K562 treated with DMSO at 1 percent for 12 hours (cell line): ENCODE data around the gene RAB5IF. TPM values are rescaled to one million over a fixed set of nuclear protein-coding genes. Genes with fewer than 3 reads are reported as not detected.

Source experiments
- total RNA-seq: library from RNA; unstranded; fragments of 300-600 nt; gene quantifications from 2 replicates; pipeline ENCODE4 v1.2.3, GENCODE V29; 2022; ENCODE audit not compliant: insufficient read depth

Gene RAB5IF, protein sequence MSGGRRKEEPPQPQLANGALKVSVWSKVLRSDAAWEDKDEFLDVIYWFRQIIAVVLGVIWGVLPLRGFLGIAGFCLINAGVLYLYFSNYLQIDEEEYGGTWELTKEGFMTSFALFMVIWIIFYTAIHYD
- 131 and 158 TPM in 2 replicates for total RNA-seq

DNA sequence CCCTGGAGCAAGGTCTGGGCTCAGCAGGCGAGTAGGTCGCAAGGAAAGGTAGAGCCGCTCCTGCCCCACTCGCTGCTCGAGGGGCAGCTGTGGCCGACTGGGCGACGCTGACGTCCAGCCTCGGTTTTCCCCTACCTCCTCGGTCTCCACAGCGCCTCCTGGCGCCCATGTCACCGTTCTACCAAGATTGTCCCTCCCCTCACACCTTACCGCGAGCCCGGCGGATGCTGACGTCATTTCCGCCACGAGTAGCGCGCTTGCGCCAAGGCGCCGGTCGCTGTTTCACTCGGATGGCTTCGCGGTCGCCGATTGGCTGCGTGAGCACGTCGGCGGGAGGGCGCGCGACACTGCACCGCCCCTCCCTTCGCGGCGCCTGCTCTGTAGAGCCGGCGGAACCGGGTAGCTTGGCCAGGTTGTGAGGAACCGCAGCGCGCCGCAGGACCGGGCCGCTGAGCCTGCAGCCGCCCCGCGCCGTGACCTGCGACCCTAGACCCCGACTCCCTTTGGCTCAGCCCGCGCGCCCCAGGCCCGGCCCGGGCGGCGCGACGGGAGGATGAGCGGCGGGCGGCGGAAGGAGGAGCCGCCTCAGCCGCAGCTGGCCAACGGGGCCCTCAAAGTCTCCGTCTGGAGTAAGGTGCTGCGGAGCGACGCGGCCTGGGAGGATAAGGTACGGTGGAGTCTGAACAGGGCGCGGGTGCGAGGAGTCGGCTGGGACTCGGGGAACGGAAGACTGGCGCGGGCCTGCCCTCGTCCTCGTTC, at the start of gene RAB5IF:
Gene RAB5IF (plus strand): TSS at position 381 of the 759 bp plus-strand sequence. CDS start 173 bp downstream, at position 554.

DNA sequence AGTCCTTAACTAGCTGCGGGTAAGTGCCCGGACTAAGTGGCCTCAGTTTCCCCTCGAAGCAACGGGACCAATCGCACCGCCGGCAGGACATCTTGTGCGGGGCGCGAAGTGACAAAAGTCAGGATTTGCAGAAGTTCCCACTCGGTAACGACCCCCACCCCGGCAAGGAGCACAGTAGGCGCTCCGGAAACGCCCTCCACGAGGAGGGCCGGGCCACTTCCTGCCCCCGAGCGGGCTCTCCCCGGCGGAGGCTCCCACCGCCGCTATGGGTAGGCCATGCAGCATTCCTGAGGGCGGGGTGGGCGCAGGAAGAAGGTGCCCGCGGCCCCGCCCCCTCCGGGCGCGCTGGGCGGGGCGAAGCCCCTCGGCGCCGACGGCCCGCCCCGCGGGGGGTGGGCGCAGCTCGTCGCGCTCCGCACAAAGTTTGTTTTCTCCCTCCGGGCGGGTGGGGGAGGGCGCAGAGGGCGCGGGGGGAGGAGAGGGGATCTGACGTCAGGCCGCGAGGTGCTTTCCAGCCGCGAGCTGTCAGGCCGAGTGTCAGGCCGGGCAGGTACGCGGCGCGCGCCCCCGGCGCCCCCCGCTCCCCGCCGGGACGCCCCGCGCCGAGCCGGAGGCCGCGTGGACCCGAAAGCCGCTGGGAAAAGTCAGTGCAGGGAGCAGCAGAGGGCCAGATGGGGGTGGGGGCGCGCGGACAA, 32.3 kb upstream of the RAB5IF start, which contains the start of gene TGIF2:
Gene TGIF2 (plus strand): TSS at position 495 of the 695 bp plus-strand sequence. CDS start 5,178 bp downstream, outside the sequence.

DNA sequence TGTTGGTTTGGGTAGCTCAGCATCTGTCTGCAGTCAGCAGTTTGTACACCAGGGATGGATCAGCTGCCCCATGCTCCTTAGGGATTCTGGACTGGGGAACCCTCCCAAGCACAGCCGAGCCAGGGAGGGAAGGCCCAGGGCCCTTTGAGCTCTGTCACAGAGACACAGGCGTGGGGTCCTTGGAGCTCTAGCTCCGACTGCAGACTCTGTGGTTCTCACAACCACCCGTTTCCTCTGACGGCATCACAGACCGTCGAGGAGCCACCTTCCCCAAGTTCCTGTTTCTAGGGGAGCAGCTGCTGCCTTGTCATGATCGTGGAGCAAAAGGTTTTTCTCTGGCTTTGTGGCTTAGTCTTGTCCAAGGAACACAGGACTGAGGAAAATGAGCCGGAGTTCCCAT, 40.4 kb downstream of the RAB5IF start, which contains the start of gene SLA2:
Gene SLA2 (minus strand): TSS at position 199 of the 400 bp plus-strand sequence. CDS start 4,861 bp downstream, outside the sequence.

Other genes starting within 250 kb of the RAB5IF start
- 5.6 and 6.7 TPM in 2 replicates for gene MYL9, start 64.3 kb upstream of the RAB5IF start, total RNA-seq
- gene TGIF2, start 32.2 kb upstream of the RAB5IF start, total RNA-seq, result 4.2 and 9.3 TPM in 2 replicates
- not detected in 2 replicates for gene SLA2, start 40.4 kb downstream of the RAB5IF start, total RNA-seq
- 13.5 and 26.7 TPM in 2 replicates for gene NDRG3, start 140.3 kb downstream of the RAB5IF start, total RNA-seq
- 20.6 and 40.2 TPM in 2 replicates for gene DSN1, start 168.0 kb downstream of the RAB5IF start, total RNA-seq